Liver (tissue), 9 donors: ENCODE measurements around the gene OMG. TPM values are rescaled to one million over a fixed set of nuclear protein-coding genes. Genes with fewer than 3 reads are reported as not detected.

Experiments used
- DNase-seq: peaks from one replicate; pipeline ENCODE4 v3.0.0-alpha.2; 2017; ENCODE audit warnings: low spot score
- H3K27ac ChIP-seq, 2 donors: one replicate each; pipeline ENCODE4 v1.7.0; 2013; ENCODE audit warnings: inconsistent platforms in 2 of 2, low read length in 2 of 2, control low read depth in 1 of 2, low read depth in 1 of 2, mild to moderate bottlenecking in 1 of 2
- H3K27me3 ChIP-seq, 4 donors: one replicate each; pipeline versions ENCODE4 v1.6.1 to v1.7.0; 2013; ENCODE audit warnings: low read length in 3 of 4, inconsistent platforms in 1 of 4, mild to moderate bottlenecking in 1 of 4, moderate library complexity in 1 of 4; ENCODE audit not compliant: control insufficient read depth in 4 of 4, insufficient read depth in 4 of 4
- H3K36me3 ChIP-seq, 4 donors: one replicate each; pipeline versions ENCODE4 v1.6.1 to v1.7.0; 2013; ENCODE audit warnings: low read length in 3 of 4, mild to moderate bottlenecking in 3 of 4, low read depth in 1 of 4, moderate library complexity in 1 of 4; ENCODE audit not compliant: control insufficient read depth in 4 of 4, insufficient read depth in 3 of 4
- H3K4me1 ChIP-seq, 4 donors: one replicate each; pipeline versions ENCODE4 v1.6.1 to v1.7.0; 2013; ENCODE audit warnings: low read length in 3 of 4, mild to moderate bottlenecking in 3 of 4, moderate library complexity in 1 of 4; ENCODE audit not compliant: control insufficient read depth in 4 of 4, insufficient read depth in 4 of 4
- H3K4me3 ChIP-seq, 3 donors: one replicate each; pipeline versions ENCODE4 v1.6.1 to v1.7.0; 2013; ENCODE audit warnings: low read length in 3 of 3, control low read depth in 1 of 3, low read depth in 1 of 3, mild to moderate bottlenecking in 1 of 3
- H3K9ac ChIP-seq, 2 donors: one replicate each; pipeline ENCODE4 v1.7.0; 2013; ENCODE audit warnings: low read length in 2 of 2, mild to moderate bottlenecking in 2 of 2, moderate library complexity in 2 of 2, control low read depth in 1 of 2, low read depth in 1 of 2
- H3K9me3 ChIP-seq, 4 donors: one replicate each; pipeline versions ENCODE4 v1.6.1 to v1.7.0; 2013; ENCODE audit warnings: low read length in 3 of 4; ENCODE audit not compliant: control insufficient read depth in 4 of 4
- ATF3 ChIP-seq: IDR thresholded peaks from 2 replicates; pipeline ENCODE4 v1.6.1; 2016; ENCODE audit warnings: antibody characterized with exemption
- EGR1 ChIP-seq, 2 donors: IDR thresholded peaks; 2 replicates each; pipeline ENCODE4 v1.6.1; 2016 to 2018; ENCODE audit warnings: antibody characterized with exemption in 2 of 2, low read depth in 2 of 2
- FOXA1 ChIP-seq: IDR thresholded peaks from 2 replicates; pipeline ENCODE4 v1.6.1; 2016; ENCODE audit warnings: antibody characterized with exemption
- GABPA ChIP-seq, 2 donors: IDR thresholded peaks in 1 of 2; conservative IDR thresholded peaks in 1 of 2; 2 replicates each; pipeline ENCODE4 v1.6.1; 2016; ENCODE audit warnings: antibody characterized with exemption in 2 of 2, mild to moderate bottlenecking in 1 of 2, moderate library complexity in 1 of 2
- HNF4A ChIP-seq, 2 donors: conservative IDR thresholded peaks; 2 replicates each; pipeline ENCODE4 v1.6.1; 2016; ENCODE audit warnings: antibody characterized with exemption in 2 of 2, mild to moderate bottlenecking in 2 of 2
- HNF4G ChIP-seq: IDR thresholded peaks from 2 replicates; pipeline ENCODE4 v1.6.1; 2016; ENCODE audit warnings: antibody characterized with exemption
- JUND ChIP-seq, 2 donors: IDR thresholded peaks; 2 replicates each; pipeline ENCODE4 v1.6.1; 2016; ENCODE audit warnings: antibody characterized with exemption in 2 of 2
- MAX ChIP-seq: IDR thresholded peaks from 2 replicates; pipeline ENCODE4 v1.6.1; 2016; ENCODE audit warnings: antibody characterized with exemption
- NR2F2 ChIP-seq: IDR thresholded peaks from 2 replicates; pipeline ENCODE4 v1.6.1; 2016; ENCODE audit warnings: antibody characterized with exemption
- RAD21 ChIP-seq, 2 donors: IDR thresholded peaks; 2 replicates each; pipeline ENCODE4 v1.6.1; 2016; ENCODE audit warnings: antibody characterized with exemption in 2 of 2, mild to moderate bottlenecking in 2 of 2
- SP1 ChIP-seq: IDR thresholded peaks from 2 replicates; pipeline ENCODE4 v1.6.1; 2018; ENCODE audit warnings: antibody characterized with exemption, mild to moderate bottlenecking
- TAF1 ChIP-seq: conservative IDR thresholded peaks from 2 replicates; pipeline ENCODE4 v1.6.1; 2016; ENCODE audit warnings: antibody characterized with exemption, mild to moderate bottlenecking
- WGBS: extraction: QIAGEN DNeasy Blood & Tissue Kit; methylation state at CpG from one replicate; pipeline ENCODE4 v1.1.7; 2013; 5-methylcytosine and 5-hydroxymethylcytosine counted together
- polyA plus RNA-seq, 2 donors: library from polyadenylated mRNA; stranded (reverse) in 1 of 2; unstranded in 1 of 2; fragments of 200-250 nt in 1 of 2; fragments of >200 nt in 1 of 2; fragmentation: Nextera tagmentation in 1 of 2; extraction: Ambion mirVana in 1 of 2; gene quantifications; one replicate each; pipeline versions ENCODE4 v1.2.1 to v1.2.3, GENCODE V29; 2013 to 2015
- total RNA-seq, 2 donors: library from RNA; depleted of rRNA; stranded (reverse); fragments of >200 nt; gene quantifications; one replicate each; pipeline ENCODE4 v1.2.3, GENCODE V29; 2014
- TF ChIP-seq, protein P1 (sequence below): fragments of 150-350 bp; IDR thresholded peaks from 2 replicates; pipeline ENCODE4 v1.5.1; 2017; ENCODE audit warnings: improper control_type of control experiment, low read depth, low read length; ENCODE audit not compliant: missing input control
- TF ChIP-seq, protein P2 (sequence below): IDR thresholded peaks from 2 replicates; pipeline ENCODE4 v1.6.1; 2016; ENCODE audit warnings: antibody characterized with exemption
- TF ChIP-seq, protein P3 (sequence below): IDR thresholded peaks from 2 replicates; pipeline ENCODE4 v1.6.1; 2016; ENCODE audit warnings: antibody characterized with exemption, mild to moderate bottlenecking
- donor health status: healthy.
- donor health status: healthy.
- donor health status: healthy.
- donor health status: healthy.
- donor health status: healthy.

OMG gene
- total and polyA plus RNA-seq, 4 donors = 0.05 to 2.1 (median 0.19) TPM

GRCh38 chr17:31283841-31284240 is 13.2 kb downstream of the OMG start:
- Histone ChIP-seq H3K4me3 (no peak overlapping the region), H3K4me1 (no peaks in the 10 kb centered on the region), H3K27ac (no peak overlapping the region), H3K9me3 (no peaks in the 10 kb centered on the region), H3K36me3 (peaks cover 0 to 5% (median 0%) of the 10 kb centered on the region in 4 donors), H3K27me3 (no peaks in the 10 kb centered on the region), H3K9ac (no peak overlapping the region)
- no peak for DNase-seq
- no peak for TF ChIP-seq GABPA (IDR thresholded peaks at IDR 0.05 in 1 of 2, conservative IDR thresholded peaks at IDR 0.05 in 1 of 2)
- TF ChIP-seq MAX = no peak

GRCh38 chr17:31281061-31281460 is 16.0 kb downstream of the OMG start:
- no peak for TF ChIP-seq RAD21 (IDR thresholded peaks at IDR 0.05)
- Histone ChIP-seq H3K4me1 (no peaks in the 10 kb centered on the region), H3K27ac (no peak overlapping the region), H3K36me3 (peaks cover 0 to 10% (median 7%) of the 10 kb centered on the region in 4 donors), H3K27me3 (no peaks in the 10 kb centered on the region), H3K9me3 (no peaks in the 10 kb centered on the region), H3K9ac (no peak overlapping the region), H3K4me3 (no peak overlapping the region)
- WGBS = 96% methylated on average over 2 of the region's 2 CpGs
- DNase-seq = no peak

DNA sequence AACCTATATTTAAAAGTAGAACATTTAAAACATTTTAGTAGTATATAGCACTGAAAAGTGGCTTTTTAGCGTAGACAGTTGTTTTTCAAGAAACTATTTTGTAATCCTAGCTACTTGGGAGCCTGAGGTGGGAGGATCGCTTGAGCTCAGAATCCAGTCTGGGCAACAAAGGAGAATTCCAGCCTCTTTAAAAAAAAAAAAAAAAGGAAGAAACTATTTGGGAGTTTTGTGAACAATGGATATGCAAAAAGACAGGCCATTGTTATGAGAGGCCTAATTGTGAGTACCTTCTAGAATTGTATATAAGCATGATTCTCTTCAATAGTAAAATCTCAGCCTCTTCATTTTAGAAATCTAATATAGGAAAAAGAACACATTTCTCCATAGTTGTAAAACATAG is 17.6 kb downstream of the OMG start:
- H3K4me3 ChIP-seq = no peak overlapping the region
- H3K9me3 ChIP-seq = no peaks in the 10 kb centered on the region
- no peak overlapping the region for H3K27ac ChIP-seq
- H3K27me3 ChIP-seq = no peaks in the 10 kb centered on the region
- H3K4me1 ChIP-seq = peaks cover 0 to 2% (median 0%) of the 10 kb centered on the region in 4 donors
- peaks cover 0 to 10% (median 7%) of the 10 kb centered on the region in 4 donors for H3K36me3 ChIP-seq
- H3K9ac ChIP-seq = no peak overlapping the region
- TF ChIP-seq FOXA1 = no peak
- no peak for TF ChIP-seq TAF1
- TF ChIP-seq SP1 = no peak
- TF ChIP-seq, protein P1, sequence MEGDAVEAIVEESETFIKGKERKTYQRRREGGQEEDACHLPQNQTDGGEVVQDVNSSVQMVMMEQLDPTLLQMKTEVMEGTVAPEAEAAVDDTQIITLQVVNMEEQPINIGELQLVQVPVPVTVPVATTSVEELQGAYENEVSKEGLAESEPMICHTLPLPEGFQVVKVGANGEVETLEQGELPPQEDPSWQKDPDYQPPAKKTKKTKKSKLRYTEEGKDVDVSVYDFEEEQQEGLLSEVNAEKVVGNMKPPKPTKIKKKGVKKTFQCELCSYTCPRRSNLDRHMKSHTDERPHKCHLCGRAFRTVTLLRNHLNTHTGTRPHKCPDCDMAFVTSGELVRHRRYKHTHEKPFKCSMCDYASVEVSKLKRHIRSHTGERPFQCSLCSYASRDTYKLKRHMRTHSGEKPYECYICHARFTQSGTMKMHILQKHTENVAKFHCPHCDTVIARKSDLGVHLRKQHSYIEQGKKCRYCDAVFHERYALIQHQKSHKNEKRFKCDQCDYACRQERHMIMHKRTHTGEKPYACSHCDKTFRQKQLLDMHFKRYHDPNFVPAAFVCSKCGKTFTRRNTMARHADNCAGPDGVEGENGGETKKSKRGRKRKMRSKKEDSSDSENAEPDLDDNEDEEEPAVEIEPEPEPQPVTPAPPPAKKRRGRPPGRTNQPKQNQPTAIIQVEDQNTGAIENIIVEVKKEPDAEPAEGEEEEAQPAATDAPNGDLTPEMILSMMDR = no peak
- no peak for TF ChIP-seq EGR1 (IDR thresholded peaks at IDR 0.05; ENCODE audit: low read depth in 2 of 2)
- no peak for TF ChIP-seq HNF4G
- TF ChIP-seq NR2F2 = no peak
- no peak for TF ChIP-seq HNF4A (conservative IDR thresholded peaks at IDR 0.05)
- no peak for TF ChIP-seq RAD21 (IDR thresholded peaks at IDR 0.05)
- no peak for TF ChIP-seq MAX
- no peak for TF ChIP-seq ATF3
- no peak for TF ChIP-seq JUND (IDR thresholded peaks at IDR 0.05)
- TF ChIP-seq, protein P2, sequence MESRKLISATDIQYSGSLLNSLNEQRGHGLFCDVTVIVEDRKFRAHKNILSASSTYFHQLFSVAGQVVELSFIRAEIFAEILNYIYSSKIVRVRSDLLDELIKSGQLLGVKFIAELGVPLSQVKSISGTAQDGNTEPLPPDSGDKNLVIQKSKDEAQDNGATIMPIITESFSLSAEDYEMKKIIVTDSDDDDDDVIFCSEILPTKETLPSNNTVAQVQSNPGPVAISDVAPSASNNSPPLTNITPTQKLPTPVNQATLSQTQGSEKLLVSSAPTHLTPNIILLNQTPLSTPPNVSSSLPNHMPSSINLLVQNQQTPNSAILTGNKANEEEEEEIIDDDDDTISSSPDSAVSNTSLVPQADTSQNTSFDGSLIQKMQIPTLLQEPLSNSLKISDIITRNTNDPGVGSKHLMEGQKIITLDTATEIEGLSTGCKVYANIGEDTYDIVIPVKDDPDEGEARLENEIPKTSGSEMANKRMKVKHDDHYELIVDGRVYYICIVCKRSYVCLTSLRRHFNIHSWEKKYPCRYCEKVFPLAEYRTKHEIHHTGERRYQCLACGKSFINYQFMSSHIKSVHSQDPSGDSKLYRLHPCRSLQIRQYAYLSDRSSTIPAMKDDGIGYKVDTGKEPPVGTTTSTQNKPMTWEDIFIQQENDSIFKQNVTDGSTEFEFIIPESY = no peak
- TF ChIP-seq, protein P3, sequence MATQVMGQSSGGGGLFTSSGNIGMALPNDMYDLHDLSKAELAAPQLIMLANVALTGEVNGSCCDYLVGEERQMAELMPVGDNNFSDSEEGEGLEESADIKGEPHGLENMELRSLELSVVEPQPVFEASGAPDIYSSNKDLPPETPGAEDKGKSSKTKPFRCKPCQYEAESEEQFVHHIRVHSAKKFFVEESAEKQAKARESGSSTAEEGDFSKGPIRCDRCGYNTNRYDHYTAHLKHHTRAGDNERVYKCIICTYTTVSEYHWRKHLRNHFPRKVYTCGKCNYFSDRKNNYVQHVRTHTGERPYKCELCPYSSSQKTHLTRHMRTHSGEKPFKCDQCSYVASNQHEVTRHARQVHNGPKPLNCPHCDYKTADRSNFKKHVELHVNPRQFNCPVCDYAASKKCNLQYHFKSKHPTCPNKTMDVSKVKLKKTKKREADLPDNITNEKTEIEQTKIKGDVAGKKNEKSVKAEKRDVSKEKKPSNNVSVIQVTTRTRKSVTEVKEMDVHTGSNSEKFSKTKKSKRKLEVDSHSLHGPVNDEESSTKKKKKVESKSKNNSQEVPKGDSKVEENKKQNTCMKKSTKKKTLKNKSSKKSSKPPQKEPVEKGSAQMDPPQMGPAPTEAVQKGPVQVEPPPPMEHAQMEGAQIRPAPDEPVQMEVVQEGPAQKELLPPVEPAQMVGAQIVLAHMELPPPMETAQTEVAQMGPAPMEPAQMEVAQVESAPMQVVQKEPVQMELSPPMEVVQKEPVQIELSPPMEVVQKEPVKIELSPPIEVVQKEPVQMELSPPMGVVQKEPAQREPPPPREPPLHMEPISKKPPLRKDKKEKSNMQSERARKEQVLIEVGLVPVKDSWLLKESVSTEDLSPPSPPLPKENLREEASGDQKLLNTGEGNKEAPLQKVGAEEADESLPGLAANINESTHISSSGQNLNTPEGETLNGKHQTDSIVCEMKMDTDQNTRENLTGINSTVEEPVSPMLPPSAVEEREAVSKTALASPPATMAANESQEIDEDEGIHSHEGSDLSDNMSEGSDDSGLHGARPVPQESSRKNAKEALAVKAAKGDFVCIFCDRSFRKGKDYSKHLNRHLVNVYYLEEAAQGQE = no peak
- WGBS = 96% methylated on average over 2 of the region's 2 CpGs
- no peak for DNase-seq
